GM12878 (cell line): Measurements from ENCODE around the gene USP15. TPM values are rescaled to one million over a fixed set of nuclear protein-coding genes. Genes with fewer than 3 reads are reported as not detected.
A peak's percentile ranks its signal among the peaks of the same experiment; 100 is the strongest.

Source experiments
- ATAC-seq: fragments of 200-7000 bp; cut with Tn5 transposase; 3 replicates; pipeline ENCODE4 v1.9.1; 2020; ENCODE audit warnings: mild to moderate bottlenecking, moderate library complexity
- BruUV-seq: library from RNA; stranded (reverse); fragments of 400-500 nt; replicated peaks from 2 replicates; lab custom pipeline; 2021; lab: Mats Ljungman, UMichigan
- CTCF ChIA-PET: fragments of 300-600 bp; sonication (Branson Sonifier 250); formaldehyde crosslinking; extraction: SDS; loops from one replicate; lab custom pipeline; 2021; ENCODE audit warnings: inconsistent platforms; lab: Yijun Ruan, JAX
- POLR2A ChIA-PET: fragments of 350-600 bp; formaldehyde crosslinking; extraction: SDS; loops from one replicate; lab custom pipeline; 2021; ENCODE audit warnings: inconsistent platforms; lab: Charles Lee
- RAD21 ChIA-PET: fragments of 300-600 bp; sonication (Branson Sonifier 250); formaldehyde crosslinking; loops from one replicate; lab custom pipeline; 2023; ENCODE audit warnings: antibody characterized with exemption; ENCODE audit not compliant: unreplicated experiment; lab: Charles Lee
- SMC1A ChIA-PET: fragments of 300-600 bp; sonication (Branson Sonifier 250); formaldehyde crosslinking; loops from one replicate; lab custom pipeline; 2023; ENCODE audit not compliant: unreplicated experiment, uncharacterized antibody; lab: Charles Lee
- DNase-seq: peaks from one replicate; pipeline ENCODE4 v3.0.0-alpha.2; 2011; ENCODE audit warnings: low read depth, low spot score
- FAIRE-seq: peaks from 3 replicates; lab custom pipeline; 2011; peaks lifted over from hg19 to GRCh38; lab: Jason Lieb, UNC
- H2AFZ ChIP-seq: 2 replicates; pipeline ENCODE4 v1.6.0; 2011; ENCODE audit warnings: low read depth, low read length, control low read depth; ENCODE audit not compliant: control insufficient read depth
- H3K27ac ChIP-seq: 2 replicates; pipeline ENCODE4 v1.5.1; 2011; ENCODE audit warnings: control low read depth; ENCODE audit not compliant: control insufficient read depth, insufficient read depth
- H3K27me3 ChIP-seq, 2 experiments: replicated peaks in 1 of 2; 2 replicates each; pipeline versions ENCODE4 v1.6.0 to v1.6.1; 2011; ENCODE audit warnings: low read length in 1 of 2; ENCODE audit not compliant: control insufficient read depth in 2 of 2, insufficient read depth in 2 of 2
- H3K36me3 ChIP-seq, 2 experiments: 2 replicates each; pipeline ENCODE4 v1.5.1; 2011; ENCODE audit warnings: low read length in 1 of 2; ENCODE audit not compliant: control insufficient read depth in 2 of 2, insufficient read depth in 2 of 2
- H3K4me1 ChIP-seq: 2 replicates; pipeline ENCODE4 v1.6.1; 2011; ENCODE audit warnings: mild to moderate bottlenecking, low read length, moderate library complexity, mixed read lengths; ENCODE audit not compliant: control insufficient read depth, insufficient read depth
- H3K4me2 ChIP-seq: 2 replicates; pipeline ENCODE4 v1.6.0; 2011; ENCODE audit warnings: control low read depth; ENCODE audit not compliant: control insufficient read depth, insufficient read depth
- H3K4me3 ChIP-seq: fragments of 200-600 bp; sonication (generic); 2 replicates; pipeline ENCODE4 v1.5.1; 2016
- H3K79me2 ChIP-seq: 2 replicates; pipeline ENCODE4 v1.6.0; 2011; ENCODE audit warnings: low read length; ENCODE audit not compliant: control insufficient read depth, insufficient read depth
- H3K9ac ChIP-seq: 2 replicates; pipeline ENCODE4 v1.8.0; 2011; ENCODE audit warnings: low read length, control low read depth, mixed read lengths; ENCODE audit not compliant: control insufficient read depth, insufficient read depth
- H3K9me3 ChIP-seq: replicated peaks from 3 replicates; pipeline ENCODE4 v1.5.1; 2011; ENCODE audit warnings: mild to moderate bottlenecking, low read length; ENCODE audit not compliant: control insufficient read depth, insufficient read depth
- H4K20me1 ChIP-seq: 2 replicates; pipeline ENCODE4 v1.6.0; 2011; ENCODE audit not compliant: control insufficient read depth, insufficient read depth
- CBFB ChIP-seq: IDR thresholded peaks from 2 replicates; pipeline ENCODE4 v1.6.1; 2016; ENCODE audit warnings: antibody characterized with exemption, low read depth
- IKZF1 ChIP-seq: fragments of 450-650 bp; conservative IDR thresholded peaks from 2 replicates; pipeline ENCODE4 v1.6.1; 2017; ENCODE audit warnings: antibody characterized with exemption, mild to moderate bottlenecking
- IKZF2 ChIP-seq, 2 experiments: fragments of 450-650 bp; IDR thresholded peaks; 2 replicates each; pipeline ENCODE4 v1.6.1; 2017; ENCODE audit warnings: mild to moderate bottlenecking in 2 of 2, moderate library complexity in 2 of 2
- JUND ChIP-seq: IDR thresholded peaks from 2 replicates; pipeline ENCODE4 v1.6.1; 2012; ENCODE audit warnings: low read depth, mild to moderate bottlenecking, low read length, improper control_type of control experiment, moderate library complexity
- RELA ChIP-seq: fragments of 450-650 bp; IDR thresholded peaks from 2 replicates; pipeline ENCODE4 v1.8.0; 2014; ENCODE audit warnings: borderline replicate concordance; ENCODE audit not compliant: partially characterized antibody
- TCF12 ChIP-seq: IDR thresholded peaks from 2 replicates; pipeline ENCODE4 v1.6.1; 2011; ENCODE audit warnings: low read depth, mild to moderate bottlenecking, low read length
- ZSCAN29 ChIP-seq: fragments of 450-650 bp; IDR thresholded peaks from 2 replicates; pipeline ENCODE4 v1.6.1; 2017; ENCODE audit warnings: mild to moderate bottlenecking, moderate library complexity
- WGBS: methylation state at CpG from one replicate; pipeline ENCODE4 v1.1.6; 2016; ENCODE audit warnings: low lambda C conversion rate; ENCODE audit not compliant: insufficient replicate concordance, insufficient coverage; ENCODE audit errors: missing lambda C conversion rate; 5-methylcytosine and 5-hydroxymethylcytosine counted together
- in situ Hi-C: fragments of 300-500 bp; cut with MboI; formaldehyde crosslinking; loops from 9 replicates; pipeline ENCODE4 v1.14.3; 2018; ENCODE audit warnings: mixed read lengths
- intact Hi-C: fragments of 100-400 bp; cut with micrococcal nuclease; formaldehyde crosslinking; loops from one replicate; pipeline ENCODE4 v1.14.2; 2022; ENCODE audit not compliant: unreplicated experiment
- polyA plus RNA-seq, 11 experiments: library from polyadenylated mRNA; depleted of rRNA in 4 of 11; unstranded in 6 of 11; stranded (reverse) in 5 of 11; fragments of >200 nt; fragmentation: Nextera tagmentation in 4 of 11; fragmentation: Illumina TruSeq in 1 of 11; extraction: Ambion mirVana in 4 of 11; extraction: Trizol in 1 of 11; gene quantifications; 1 replicate in 1 of 11; 2 replicates in 10 of 11; pipeline versions ENCODE4 v1.2.1 to v1.2.3, GENCODE V29; 2011 to 2016; ENCODE audit warnings: inconsistent platforms in 2 of 11, missing spikeins in 2 of 11, low read depth in 1 of 11
- total RNA-seq, 4 experiments: library from RNA; depleted of rRNA in 3 of 4; stranded (reverse); fragments of >200 nt in 3 of 4; fragmentation: Illumina TruSeq in 1 of 4; extraction: Trizol in 1 of 4; gene quantifications; 2 replicates each; pipeline versions ENCODE4 v1.2.1 to v1.2.3, GENCODE V29; 2013 to 2021

USP15 gene
- total and polyA plus RNA-seq, 10 of the 15 experiments (the other 5 are each of a cell fraction or from before 2014, with no cell fraction given), result 57.6 to 101 (median 90.2) TPM

- TF ChIP-seq CBFB (no peak), IKZF1 (no peak), RELA (no peak), TCF12 (no peak), ZSCAN29 (no peak)
These were observed 6.8 kb downstream of the USP15 start (continued) for GRCh38 chr12:62267026-62267425.

DNA sequence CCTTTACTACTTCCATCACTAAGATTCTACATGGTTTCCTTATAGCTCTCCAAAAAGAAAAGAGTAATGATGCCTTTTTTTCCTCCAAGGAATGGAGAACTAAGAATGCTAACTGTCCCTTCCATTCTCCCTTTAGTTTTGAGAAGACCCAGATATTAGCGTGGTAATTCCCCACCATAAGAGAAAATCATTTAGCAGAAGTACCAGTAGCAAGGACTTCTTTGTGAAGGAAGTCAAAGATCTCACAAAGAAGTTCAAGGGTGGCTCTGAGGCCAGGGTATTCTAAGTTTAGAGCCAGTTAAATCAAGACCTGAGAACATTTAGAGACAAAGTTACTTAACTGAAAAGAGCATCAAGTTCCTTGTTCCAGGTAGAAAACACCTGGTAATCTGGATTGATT, 7.3 kb downstream of the USP15 start:
- Histone ChIP-seq H2AFZ (no peak overlapping the region), H3K4me2 (peak overlapping the region; percentile 49), H3K79me2 (peaks cover 99% of the 10 kb centered on the region), H3K4me1 (peaks cover 27% of the 10 kb centered on the region), H3K36me3 (no peaks in the 10 kb centered on the region; a peak in 1 of 4 replicates), H3K27me3 (no peaks in the 10 kb centered on the region), H3K27ac (peak overlapping the region; percentile 4; the same call in 1 of the 2 replicates), H4K20me1 (no peaks in the 10 kb centered on the region), H3K4me3 (peak overlapping the region; percentile 12; the same call in 1 of the 2 replicates), H3K9me3 (no peaks in the 10 kb centered on the region; the same call in 2 of the 3 replicates), H3K9ac (no peak overlapping the region)
- ChIA-PET RAD21 (interaction anchor here (0.5 to 3.9 kb wide), 3 partner anchors 16 to 339 kb away, joined by 3 to 21 read pairs (median 3); no protein-coding TSS in a partner anchor), POLR2A (interaction anchor here (1.0 kb wide), 1 partner anchor 18 kb away, joined by 4 read pairs; no protein-coding TSS in a partner anchor), SMC1A (interaction anchor here (0.5 to 3.2 kb wide), 11 partner anchors 9 to 147 kb away, joined by 3 to 15 read pairs (median 4); no protein-coding TSS in a partner anchor), CTCF (interaction anchor here (0.9 to 1.7 kb wide), 3 partner anchors 10 to 22 kb away, joined by 3 to 4 read pairs (median 3); no protein-coding TSS in a partner anchor)
- BruUV-seq, result TSS peak; percentile 4
- in situ Hi-C loops (no loop called here), intact Hi-C loops (loop anchor here (10.0 kb wide), 2 partner anchors 207 to 537 kb away; no protein-coding TSS in a partner anchor)
- ATAC-seq (peak; percentile 41), FAIRE-seq (peak; percentile 31), DNase-seq (no peak)
- TF ChIP-seq IKZF2 (IDR thresholded peaks at IDR 0.05) (peak in 1 of 2 experiments; percentile 41; a peak in 2 of 4 replicates), JUND (no peak)
- 25% methylated on average over 1 of the region's 1 CpG for WGBS
